GM06990 (cell line): ENCODE measurements around the gene SPOCK3.

ENCODE experiments used
- DNase-seq: peaks from one replicate; pipeline ENCODE4 v3.0.0-alpha.2; 2011; ENCODE audit not compliant: insufficient read length; ENCODE audit errors: extremely low read depth
- H3K27me3 ChIP-seq: replicated peaks from 2 replicates; pipeline ENCODE4 v1.6.0; 2011; ENCODE audit warnings: low read length; ENCODE audit not compliant: control insufficient read depth, insufficient read depth
- H3K36me3 ChIP-seq: 2 replicates; pipeline ENCODE4 v1.5.1; 2011; ENCODE audit warnings: low read length; ENCODE audit not compliant: control insufficient read depth, insufficient read depth
- H3K4me3 ChIP-seq: replicated peaks from 2 replicates; pipeline ENCODE4 v1.5.1; 2011; ENCODE audit warnings: low read depth, mild to moderate bottlenecking, control low read depth, low read length
- CTCF ChIP-seq: IDR thresholded peaks from 2 replicates; pipeline ENCODE4 v1.5.1; 2011; ENCODE audit warnings: low read length, control low read depth, mild to moderate bottlenecking, inconsistent platforms; ENCODE audit not compliant: insufficient read depth, poor library complexity, severe bottlenecking

The SPOCK3 gene

DNA sequence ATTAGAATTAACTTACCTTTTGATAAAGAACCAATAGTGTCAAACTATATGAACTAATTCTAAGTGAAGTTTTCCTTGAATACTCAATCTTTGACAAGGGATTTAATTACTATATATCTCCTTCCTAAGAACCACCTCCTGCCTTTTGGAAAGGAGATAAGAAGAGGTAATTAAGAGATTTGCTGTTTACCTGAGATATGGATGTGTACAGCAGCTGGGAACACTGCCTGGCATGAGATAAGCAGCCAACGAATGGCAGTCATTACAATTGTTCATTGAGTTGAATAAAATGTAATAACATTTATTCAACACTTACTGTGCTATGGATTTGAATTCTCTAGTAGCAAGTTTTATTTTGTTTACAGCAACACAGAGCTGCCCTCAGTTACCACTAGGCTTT lies 407.1 kb downstream of the SPOCK3 start:
- no peak for TF ChIP-seq CTCF
- Histone ChIP-seq H3K27me3 (no peaks in the 10 kb centered on the region), H3K36me3 (no peaks in the 10 kb centered on the region), H3K4me3 (no peak overlapping the region)
- DNase-seq, result no peak

- Histone ChIP-seq H3K4me3 (no peak overlapping the region), H3K36me3 (no peaks in the 10 kb centered on the region), H3K27me3 (no peaks in the 10 kb centered on the region)
- TF ChIP-seq CTCF, result no peak
- no peak for DNase-seq
These were observed 410.4 kb downstream of the SPOCK3 start for GRCh38 chr4:166823848-166824247.

GRCh38 chr4:166823126-166823525 lies 411.2 kb downstream of the SPOCK3 start:
- DNase-seq, result no peak
- TF ChIP-seq CTCF, result no peak
- Histone ChIP-seq H3K4me3 (no peak overlapping the region), H3K27me3 (no peaks in the 10 kb centered on the region), H3K36me3 (no peaks in the 10 kb centered on the region)

DNA sequence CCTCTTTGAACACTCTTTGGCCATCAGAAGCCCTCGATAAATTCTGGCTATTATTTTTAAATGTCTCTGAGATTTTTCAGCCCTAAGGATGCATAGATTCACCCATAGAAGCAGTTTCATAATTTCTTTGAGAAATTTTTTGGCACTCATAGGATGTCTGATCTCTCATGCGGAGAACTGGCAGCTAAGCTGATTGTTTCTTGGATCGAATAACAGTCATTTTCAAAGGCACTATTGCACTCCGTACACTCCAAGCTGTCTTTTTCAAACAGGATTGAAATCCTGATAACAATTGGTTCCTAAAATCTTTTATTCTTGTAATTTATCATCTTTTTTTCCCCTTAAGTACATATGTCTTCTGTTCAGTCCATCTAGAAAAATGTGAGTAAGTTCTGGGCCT lies 411.9 kb downstream of the SPOCK3 start:
- no peaks in the 10 kb centered on the region for H3K36me3 ChIP-seq
- no peak for TF ChIP-seq CTCF
- no peaks in the 10 kb centered on the region for H3K27me3 ChIP-seq
- no peak overlapping the region for H3K4me3 ChIP-seq
- DNase-seq, result no peak

DNA sequence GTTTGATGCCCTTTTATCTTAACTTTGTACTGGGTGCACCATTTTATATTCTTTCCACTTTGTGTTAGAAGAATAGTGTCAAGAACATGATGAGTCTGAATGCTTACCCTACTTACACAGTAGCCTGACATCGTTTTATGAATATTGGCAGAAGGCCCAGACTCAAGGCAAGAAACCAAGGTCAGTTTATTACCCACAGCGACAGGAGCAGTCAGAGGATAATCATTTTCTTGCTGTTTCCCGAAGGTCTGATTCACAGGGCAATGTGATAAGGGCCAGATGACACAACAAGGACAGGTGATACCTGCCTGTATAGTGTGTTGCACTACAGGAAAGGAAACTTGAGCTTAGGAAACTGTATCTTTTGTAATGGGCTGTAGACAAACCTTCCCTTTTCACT lies 417.4 kb downstream of the SPOCK3 start:
- Histone ChIP-seq H3K36me3 (no peaks in the 10 kb centered on the region), H3K27me3 (no peaks in the 10 kb centered on the region), H3K4me3 (no peak overlapping the region)
- no peak for TF ChIP-seq CTCF
- DNase-seq, result no peak

GRCh38 chr4:166808380-166808779 lies 425.9 kb downstream of the SPOCK3 start:
- Histone ChIP-seq H3K36me3 (no peaks in the 10 kb centered on the region), H3K27me3 (no peaks in the 10 kb centered on the region), H3K4me3 (no peak overlapping the region)
- TF ChIP-seq CTCF, result no peak
- DNase-seq, result no peak
